GM10266 (cell line): ENCODE results near the gene MYL10.

Source experiments
- DNase-seq: peaks from one replicate; pipeline ENCODE4 v3.0.0; 2012; ENCODE audit errors: extremely low spot score
- CTCF ChIP-seq: IDR thresholded peaks from 2 replicates; pipeline ENCODE4 v1.5.1; 2012; ENCODE audit warnings: mild to moderate bottlenecking, low read depth; ENCODE audit not compliant: control insufficient read depth, insufficient read depth; ENCODE audit errors: missing control alignments

Gene MYL10

GRCh38 chr7:101582971-101583370 lies 46.1 kb downstream of the MYL10 start:
- no peak for TF ChIP-seq CTCF
- DNase-seq = no peak

GRCh38 chr7:101581891-101582290 lies 47.2 kb downstream of the MYL10 start:
- TF ChIP-seq CTCF = no peak
- no peak for DNase-seq

GRCh38 chr7:101580596-101580995 lies 48.5 kb downstream of the MYL10 start:
- DNase-seq = no peak
- no peak for TF ChIP-seq CTCF

- TF ChIP-seq CTCF = no peak
- no peak for DNase-seq
Measured at GRCh38 chr7:101578552-101578951, 50.5 kb downstream of the MYL10 start.

- no peak for DNase-seq
- TF ChIP-seq CTCF = no peak
Measured at GRCh38 chr7:101576998-101577397, 52.1 kb downstream of the MYL10 start.

GRCh38 chr7:101575721-101576120 lies 53.4 kb downstream of the MYL10 start:
- TF ChIP-seq CTCF = no peak
- DNase-seq = no peak

GRCh38 chr7:101575168-101575567 lies 53.9 kb downstream of the MYL10 start:
- no peak for TF ChIP-seq CTCF
- no peak for DNase-seq
